GM19455 (cell line): ENCODE data around the gene CADM4.
"Not testable (repeated sequence)": the region's sequence is repeated elsewhere in the genome, so short reads cannot be mapped to it uniquely, and the experiment has no call there.

Experiments
- ATAC-seq: cut with Tn5 transposase; IDR thresholded peaks from one replicate; pipeline ENCODE4 v1.9.1; 2021; ENCODE audit not compliant: unreplicated experiment

Gene CADM4, protein sequence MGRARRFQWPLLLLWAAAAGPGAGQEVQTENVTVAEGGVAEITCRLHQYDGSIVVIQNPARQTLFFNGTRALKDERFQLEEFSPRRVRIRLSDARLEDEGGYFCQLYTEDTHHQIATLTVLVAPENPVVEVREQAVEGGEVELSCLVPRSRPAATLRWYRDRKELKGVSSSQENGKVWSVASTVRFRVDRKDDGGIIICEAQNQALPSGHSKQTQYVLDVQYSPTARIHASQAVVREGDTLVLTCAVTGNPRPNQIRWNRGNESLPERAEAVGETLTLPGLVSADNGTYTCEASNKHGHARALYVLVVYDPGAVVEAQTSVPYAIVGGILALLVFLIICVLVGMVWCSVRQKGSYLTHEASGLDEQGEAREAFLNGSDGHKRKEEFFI

GRCh38 chr19:43639519-43640423 is at the start of gene CADM4:
TSS of gene CADM4 (minus strand) at chr19:43639850. CDS start at chr19:43639790, 60 bp downstream.
- no peak for ATAC-seq

- ATAC-seq: no peak
Measured at GRCh38 chr19:43688059-43688701, 48.5 kb upstream of the CADM4 start.

DNA sequence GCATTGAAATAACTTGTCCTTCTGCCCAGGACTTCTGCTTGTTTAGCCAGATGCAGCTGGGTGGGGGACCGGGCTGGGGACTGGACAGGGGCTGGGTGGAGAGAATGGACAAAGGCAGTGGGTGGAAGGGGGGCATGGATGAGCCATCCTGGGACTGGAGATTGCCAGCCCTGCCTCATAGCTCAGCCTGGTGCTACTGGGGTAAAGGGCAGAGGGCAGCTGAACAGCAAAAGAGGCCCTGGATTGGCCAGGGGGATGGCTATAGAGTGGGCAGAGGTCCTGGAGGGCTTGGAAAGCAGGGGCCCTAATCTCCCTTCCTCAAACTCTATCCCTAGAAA is 48.0 kb upstream of the CADM4 start:
- ATAC-seq: no peak

- no peak for ATAC-seq
Measured at GRCh38 chr19:43684326-43684725, 44.7 kb upstream of the CADM4 start.

DNA sequence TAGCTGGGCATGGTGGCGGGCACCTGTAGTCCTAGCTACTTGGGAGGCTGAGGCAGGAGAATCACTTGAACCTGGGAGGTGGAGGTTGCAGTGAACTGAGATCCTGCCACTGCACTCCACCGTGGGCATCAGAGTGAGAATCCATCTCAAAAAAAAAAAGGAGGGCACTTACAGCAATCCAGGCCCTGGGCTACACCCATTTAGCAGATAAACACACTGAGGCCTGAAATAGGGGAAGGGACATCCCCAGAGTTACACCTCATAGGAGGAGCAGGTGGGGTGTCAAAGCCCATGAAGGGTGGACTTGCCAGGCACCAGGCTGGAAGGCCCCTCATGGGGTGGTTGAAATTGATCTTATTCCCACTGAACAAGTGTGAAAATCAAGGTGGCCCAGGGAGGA is 44.3 kb upstream of the CADM4 start:
- ATAC-seq: no peak

- ATAC-seq: no peak
Measured at GRCh38 chr19:43682824-43683661, 43.4 kb upstream of the CADM4 start.

DNA sequence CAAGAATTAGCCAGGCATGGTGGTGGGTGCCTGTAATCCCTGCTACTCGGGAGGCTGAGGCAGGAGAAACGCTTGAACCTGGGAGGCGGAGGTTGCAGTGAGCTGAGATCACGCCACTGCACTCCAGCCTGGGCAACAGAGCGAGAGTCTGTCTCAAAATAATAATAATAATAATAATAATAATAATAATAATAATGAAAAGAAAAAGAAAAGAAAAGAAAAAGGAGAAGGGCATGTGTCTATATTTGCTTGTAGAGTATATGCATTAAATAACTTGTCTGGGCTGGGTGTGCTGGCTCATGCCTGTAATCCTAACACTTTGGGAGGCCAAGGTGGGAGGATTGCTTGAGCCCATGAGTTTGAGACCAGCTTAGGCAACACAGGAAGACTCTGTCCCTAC is 42.6 kb upstream of the CADM4 start:
- ATAC-seq: not testable (repeated sequence)

DNA sequence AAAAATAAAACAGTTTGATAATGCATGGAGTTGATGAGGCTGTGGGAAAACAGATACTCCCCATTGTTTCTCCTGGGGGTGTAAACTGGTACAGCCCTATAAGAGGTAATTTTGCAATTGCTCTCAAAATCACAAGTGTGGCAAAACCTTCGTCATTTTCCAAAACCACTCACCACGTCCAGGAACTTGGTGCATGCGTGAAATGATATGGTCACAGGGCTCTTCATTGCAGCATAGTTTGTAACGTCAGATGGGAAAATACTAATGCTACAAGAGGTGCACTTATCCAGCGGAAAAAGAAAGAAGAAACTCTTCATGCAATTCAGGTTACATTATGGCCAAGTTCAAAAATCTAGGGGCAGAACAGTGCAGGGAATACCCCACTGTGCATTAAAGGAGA is 42.2 kb upstream of the CADM4 start:
- ATAC-seq: no peak

- ATAC-seq: no peak
Measured at GRCh38 chr19:43678512-43679261, 39.0 kb upstream of the CADM4 start.

- ATAC-seq: no peak
Measured at GRCh38 chr19:43675906-43676305, 36.3 kb upstream of the CADM4 start.

DNA sequence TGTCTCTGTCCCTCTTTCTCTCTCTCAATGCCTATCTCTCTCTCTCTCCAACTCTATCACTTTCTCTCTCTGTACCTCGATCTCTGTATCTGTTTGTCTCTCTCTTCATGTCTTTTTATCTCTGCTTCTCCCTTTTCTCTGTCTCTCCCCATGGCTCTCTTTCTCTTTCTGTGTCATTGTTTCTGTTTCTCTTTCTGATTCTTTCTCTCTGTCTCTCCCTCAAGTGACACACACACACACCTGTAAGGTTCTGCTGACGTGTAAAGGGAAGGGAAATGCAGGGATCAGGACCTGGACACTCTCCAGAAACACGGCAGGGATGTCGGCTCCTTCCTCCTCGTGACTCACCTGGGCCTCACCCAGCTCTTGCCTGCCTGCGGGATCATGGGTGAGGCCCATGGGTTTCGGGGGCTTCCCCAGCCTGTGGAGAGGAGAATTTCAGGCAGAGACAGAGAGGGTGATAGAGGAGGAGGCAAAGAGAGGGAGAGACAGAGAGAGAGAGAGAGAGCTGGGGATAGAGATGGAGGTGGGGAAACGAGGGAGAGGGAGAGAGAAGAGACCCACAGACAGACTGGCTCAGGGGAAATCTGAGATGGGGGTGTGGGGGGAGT is 35.7 kb upstream of the CADM4 start:
- ATAC-seq: no peak

- no peak for ATAC-seq
Measured at GRCh38 chr19:43674596-43674995, 34.9 kb upstream of the CADM4 start.

DNA sequence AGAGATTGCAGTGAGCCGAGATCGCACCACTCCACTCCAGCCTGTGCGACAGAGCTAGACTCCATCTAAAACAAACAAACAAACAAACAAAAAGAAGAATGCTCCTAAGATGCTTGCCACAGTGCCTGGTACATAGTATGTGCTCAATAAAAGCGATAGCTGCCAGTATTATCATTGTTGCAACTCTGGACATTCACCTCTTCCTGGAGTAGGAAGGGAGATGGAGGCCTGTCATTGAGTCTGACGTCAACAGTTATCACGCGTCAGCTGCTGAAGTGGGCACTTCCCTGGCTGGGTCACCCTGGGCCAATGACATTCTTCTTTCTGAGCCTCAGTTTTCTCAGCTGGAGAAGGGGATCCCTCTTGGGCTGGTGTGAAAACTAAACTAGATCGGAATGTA is 34.5 kb upstream of the CADM4 start:
- no peak for ATAC-seq

GRCh38 chr19:43673637-43674036 is 34.0 kb upstream of the CADM4 start:
- no peak for ATAC-seq

- ATAC-seq: no peak
Measured at GRCh38 chr19:43672061-43672679, 32.5 kb upstream of the CADM4 start.

DNA sequence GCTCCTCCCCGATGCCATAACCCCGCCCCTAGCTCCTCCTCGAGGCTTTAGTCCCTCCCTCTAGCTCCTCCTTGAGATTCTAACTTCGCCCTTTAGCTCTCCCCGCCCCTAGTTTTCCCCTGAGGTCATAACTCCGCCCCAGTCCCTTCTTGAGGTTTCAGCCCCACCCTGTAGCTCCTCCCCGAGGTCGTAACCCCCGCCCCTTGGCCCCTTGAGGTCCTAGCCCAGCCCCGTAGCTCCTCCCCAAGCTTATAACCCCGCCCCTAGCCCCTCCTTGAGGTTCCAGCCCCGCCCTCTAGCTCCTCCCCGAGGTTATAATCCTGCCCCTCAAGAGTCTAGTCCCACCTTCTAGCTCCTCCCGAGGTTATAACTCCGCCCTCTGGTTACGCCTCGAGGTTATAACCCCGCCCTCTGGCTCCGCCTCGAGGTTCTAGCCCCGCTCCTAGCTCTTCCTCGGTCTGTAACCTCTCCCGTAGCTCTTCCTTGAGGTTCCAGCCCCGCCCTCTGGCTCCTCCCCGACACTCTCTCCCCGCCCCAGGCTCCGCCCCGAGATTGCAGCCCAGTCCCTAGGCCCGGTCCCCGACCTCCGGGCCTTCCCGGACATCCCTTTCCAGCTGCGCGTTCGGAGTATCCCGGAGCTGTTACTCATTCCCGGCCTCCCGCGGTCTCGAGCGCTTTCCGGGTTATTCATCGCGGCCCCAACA is 28.9 kb upstream of the CADM4 start:
- ATAC-seq: peak; percentile 74

GRCh38 chr19:43667876-43668405 is 28.3 kb upstream of the CADM4 start:
- ATAC-seq: no peak

- ATAC-seq: no peak
Measured at GRCh38 chr19:43667126-43667875, 27.7 kb upstream of the CADM4 start.
